WTC11 (cell line): ENCODE measurements around the gene MIB2.

Experiments
- NR2C2 ChIP-seq: sonication (generic); formaldehyde crosslinking; IDR thresholded peaks from 2 replicates; pipeline ENCODE4 v1.8.0; 2022; ENCODE audit warnings: mild to moderate bottlenecking, missing genetic modification reagents
- TF ChIP-seq, protein P1 (sequence below): fragments of 200-600 bp; IDR thresholded peaks from 2 replicates; pipeline ENCODE4 v1.8.0; 2022; ENCODE audit warnings: antibody characterized with exemption
- TF ChIP-seq, protein P2 (sequence below): sonication (generic); formaldehyde crosslinking; IDR thresholded peaks from 2 replicates; pipeline ENCODE4 v1.8.0; 2022; ENCODE audit warnings: mild to moderate bottlenecking, missing genetic modification reagents
- TF ChIP-seq, protein P3 (sequence below): sonication (generic); formaldehyde crosslinking; IDR thresholded peaks from 2 replicates; pipeline ENCODE4 v1.8.1; 2023; ENCODE audit warnings: mild to moderate bottlenecking, moderate library complexity, missing genetic modification reagents

DNA sequence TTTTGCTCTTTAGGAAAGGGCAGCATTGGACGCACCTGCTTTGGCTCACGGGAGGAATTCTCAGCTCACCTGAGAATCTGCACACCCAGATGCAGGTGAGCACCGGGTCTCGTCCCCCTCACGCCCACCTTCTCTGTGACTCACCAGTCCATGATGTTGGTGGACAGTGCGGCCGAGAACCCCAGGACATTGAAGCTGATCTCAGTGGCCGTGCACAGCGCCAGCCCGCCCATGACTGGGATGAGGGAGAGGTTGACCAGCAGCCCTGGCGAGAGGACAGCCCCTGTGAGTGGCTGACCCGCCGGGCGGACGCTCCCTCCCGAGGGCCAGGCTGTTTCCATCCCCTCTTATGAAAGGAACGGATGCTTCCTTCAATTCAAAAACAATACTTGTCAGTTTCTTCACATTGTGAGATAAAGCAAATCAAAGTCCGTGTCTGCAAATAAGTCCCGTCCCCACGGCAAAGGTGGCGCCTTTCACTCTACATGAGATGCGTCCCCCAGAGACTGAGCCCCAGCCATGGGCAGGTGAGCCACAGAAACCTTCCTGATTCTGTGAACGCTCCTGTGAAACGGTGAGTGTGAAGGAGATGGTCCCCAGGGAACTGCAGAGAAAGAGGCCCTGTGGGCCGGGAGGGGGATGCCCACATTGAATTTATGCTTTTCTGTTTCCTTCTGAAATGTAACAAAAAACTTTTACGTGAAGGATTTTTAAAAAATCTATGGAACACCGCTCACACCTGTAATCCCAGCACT, 56.2 kb downstream of the MIB2 start:
- TF ChIP-seq, protein P1, sequence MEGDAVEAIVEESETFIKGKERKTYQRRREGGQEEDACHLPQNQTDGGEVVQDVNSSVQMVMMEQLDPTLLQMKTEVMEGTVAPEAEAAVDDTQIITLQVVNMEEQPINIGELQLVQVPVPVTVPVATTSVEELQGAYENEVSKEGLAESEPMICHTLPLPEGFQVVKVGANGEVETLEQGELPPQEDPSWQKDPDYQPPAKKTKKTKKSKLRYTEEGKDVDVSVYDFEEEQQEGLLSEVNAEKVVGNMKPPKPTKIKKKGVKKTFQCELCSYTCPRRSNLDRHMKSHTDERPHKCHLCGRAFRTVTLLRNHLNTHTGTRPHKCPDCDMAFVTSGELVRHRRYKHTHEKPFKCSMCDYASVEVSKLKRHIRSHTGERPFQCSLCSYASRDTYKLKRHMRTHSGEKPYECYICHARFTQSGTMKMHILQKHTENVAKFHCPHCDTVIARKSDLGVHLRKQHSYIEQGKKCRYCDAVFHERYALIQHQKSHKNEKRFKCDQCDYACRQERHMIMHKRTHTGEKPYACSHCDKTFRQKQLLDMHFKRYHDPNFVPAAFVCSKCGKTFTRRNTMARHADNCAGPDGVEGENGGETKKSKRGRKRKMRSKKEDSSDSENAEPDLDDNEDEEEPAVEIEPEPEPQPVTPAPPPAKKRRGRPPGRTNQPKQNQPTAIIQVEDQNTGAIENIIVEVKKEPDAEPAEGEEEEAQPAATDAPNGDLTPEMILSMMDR: no peak
- TF ChIP-seq, protein P2, sequence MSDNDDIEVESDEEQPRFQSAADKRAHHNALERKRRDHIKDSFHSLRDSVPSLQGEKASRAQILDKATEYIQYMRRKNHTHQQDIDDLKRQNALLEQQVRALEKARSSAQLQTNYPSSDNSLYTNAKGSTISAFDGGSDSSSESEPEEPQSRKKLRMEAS: no peak
- no peak for TF ChIP-seq NR2C2
- TF ChIP-seq, protein P3, sequence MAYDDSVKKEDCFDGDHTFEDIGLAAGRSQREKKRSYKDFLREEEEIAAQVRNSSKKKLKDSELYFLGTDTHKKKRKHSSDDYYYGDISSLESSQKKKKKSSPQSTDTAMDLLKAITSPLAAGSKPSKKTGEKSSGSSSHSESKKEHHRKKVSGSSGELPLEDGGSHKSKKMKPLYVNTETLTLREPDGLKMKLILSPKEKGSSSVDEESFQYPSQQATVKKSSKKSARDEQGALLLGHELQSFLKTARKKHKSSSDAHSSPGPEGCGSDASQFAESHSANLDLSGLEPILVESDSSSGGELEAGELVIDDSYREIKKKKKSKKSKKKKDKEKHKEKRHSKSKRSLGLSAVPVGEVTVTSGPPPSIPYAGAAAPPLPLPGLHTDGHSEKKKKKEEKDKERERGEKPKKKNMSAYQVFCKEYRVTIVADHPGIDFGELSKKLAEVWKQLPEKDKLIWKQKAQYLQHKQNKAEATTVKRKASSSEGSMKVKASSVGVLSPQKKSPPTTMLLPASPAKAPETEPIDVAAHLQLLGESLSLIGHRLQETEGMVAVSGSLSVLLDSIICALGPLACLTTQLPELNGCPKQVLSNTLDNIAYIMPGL (CRISPR knock-in tag): no peak
